Ishikawa (cell line): ENCODE measurements around the gene NDC80.

ENCODE experiments used
- CEBPB ChIP-seq: IDR thresholded peaks from 2 replicates; pipeline ENCODE4 v1.6.1; 2012
- EGR1 ChIP-seq: IDR thresholded peaks from 2 replicates; pipeline ENCODE4 v1.6.1; 2012
- EP300 ChIP-seq: IDR thresholded peaks from 2 replicates; pipeline ENCODE4 v1.6.1; 2012; ENCODE audit warnings: borderline replicate concordance
- NFIC ChIP-seq: IDR thresholded peaks from 2 replicates; pipeline ENCODE4 v1.6.1; 2012
- RAD21 ChIP-seq: IDR thresholded peaks from 2 replicates; pipeline ENCODE4 v1.6.1; 2012; ENCODE audit warnings: low read depth
- TAF1 ChIP-seq: IDR thresholded peaks from 2 replicates; pipeline ENCODE4 v1.6.1; 2012; ENCODE audit warnings: low read depth, mild to moderate bottlenecking
- TCF12 ChIP-seq: IDR thresholded peaks from 2 replicates; pipeline ENCODE4 v1.6.1; 2012; ENCODE audit warnings: low read depth
- YY1 ChIP-seq: IDR thresholded peaks from 2 replicates; pipeline ENCODE4 v1.6.1; 2012; ENCODE audit warnings: low read depth
- TF ChIP-seq, protein P1 (sequence below): IDR thresholded peaks from 2 replicates; pipeline ENCODE4 v1.6.1; 2012
- TF ChIP-seq, protein P2 (sequence below): IDR thresholded peaks from 2 replicates; pipeline ENCODE4 v1.6.1; 2012; ENCODE audit warnings: low read depth, mild to moderate bottlenecking

DNA sequence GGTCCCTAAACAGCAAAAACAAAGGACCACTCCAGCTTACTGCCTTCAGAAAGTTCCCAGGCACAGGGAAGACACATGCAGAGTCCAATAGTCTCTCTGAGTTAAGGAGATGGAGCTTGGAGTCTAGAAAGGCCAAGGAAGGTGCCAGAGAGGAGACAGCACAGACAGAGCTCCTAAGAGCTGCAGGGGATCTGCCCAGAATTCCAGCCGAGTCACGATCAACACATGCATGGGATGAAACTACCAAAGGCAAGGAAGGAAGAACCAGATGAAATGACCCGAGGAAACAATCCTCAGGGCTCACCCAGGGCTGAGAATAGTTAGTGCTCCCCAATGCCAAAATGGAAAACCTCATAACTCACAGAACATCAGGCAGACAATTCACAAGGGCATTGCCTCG is 15.5 kb upstream of the NDC80 start:
- TF ChIP-seq EP300 (no peak), YY1 (no peak), NFIC (no peak), RAD21 (no peak), CEBPB (no peak), EGR1 (no peak), TCF12 (no peak), TAF1 (no peak)
- TF ChIP-seq, protein P1, sequence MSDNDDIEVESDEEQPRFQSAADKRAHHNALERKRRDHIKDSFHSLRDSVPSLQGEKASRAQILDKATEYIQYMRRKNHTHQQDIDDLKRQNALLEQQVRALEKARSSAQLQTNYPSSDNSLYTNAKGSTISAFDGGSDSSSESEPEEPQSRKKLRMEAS, result no peak
- TF ChIP-seq, protein P2, sequence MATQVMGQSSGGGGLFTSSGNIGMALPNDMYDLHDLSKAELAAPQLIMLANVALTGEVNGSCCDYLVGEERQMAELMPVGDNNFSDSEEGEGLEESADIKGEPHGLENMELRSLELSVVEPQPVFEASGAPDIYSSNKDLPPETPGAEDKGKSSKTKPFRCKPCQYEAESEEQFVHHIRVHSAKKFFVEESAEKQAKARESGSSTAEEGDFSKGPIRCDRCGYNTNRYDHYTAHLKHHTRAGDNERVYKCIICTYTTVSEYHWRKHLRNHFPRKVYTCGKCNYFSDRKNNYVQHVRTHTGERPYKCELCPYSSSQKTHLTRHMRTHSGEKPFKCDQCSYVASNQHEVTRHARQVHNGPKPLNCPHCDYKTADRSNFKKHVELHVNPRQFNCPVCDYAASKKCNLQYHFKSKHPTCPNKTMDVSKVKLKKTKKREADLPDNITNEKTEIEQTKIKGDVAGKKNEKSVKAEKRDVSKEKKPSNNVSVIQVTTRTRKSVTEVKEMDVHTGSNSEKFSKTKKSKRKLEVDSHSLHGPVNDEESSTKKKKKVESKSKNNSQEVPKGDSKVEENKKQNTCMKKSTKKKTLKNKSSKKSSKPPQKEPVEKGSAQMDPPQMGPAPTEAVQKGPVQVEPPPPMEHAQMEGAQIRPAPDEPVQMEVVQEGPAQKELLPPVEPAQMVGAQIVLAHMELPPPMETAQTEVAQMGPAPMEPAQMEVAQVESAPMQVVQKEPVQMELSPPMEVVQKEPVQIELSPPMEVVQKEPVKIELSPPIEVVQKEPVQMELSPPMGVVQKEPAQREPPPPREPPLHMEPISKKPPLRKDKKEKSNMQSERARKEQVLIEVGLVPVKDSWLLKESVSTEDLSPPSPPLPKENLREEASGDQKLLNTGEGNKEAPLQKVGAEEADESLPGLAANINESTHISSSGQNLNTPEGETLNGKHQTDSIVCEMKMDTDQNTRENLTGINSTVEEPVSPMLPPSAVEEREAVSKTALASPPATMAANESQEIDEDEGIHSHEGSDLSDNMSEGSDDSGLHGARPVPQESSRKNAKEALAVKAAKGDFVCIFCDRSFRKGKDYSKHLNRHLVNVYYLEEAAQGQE, result no peak
